CD4-positive, alpha-beta T cell (primary cell): ENCODE data around the gene TMTC3. TPM values are rescaled to one million over a fixed set of nuclear protein-coding genes. Genes with fewer than 3 reads are reported as not detected.

Experiments used
- ATAC-seq: fragments of 200-7000 bp; cut with Tn5 transposase; one replicate; pipeline ENCODE4 v1.10.0; 2022; ENCODE audit warnings: mild to moderate bottlenecking; ENCODE audit not compliant: poor library complexity
- CTCF ChIA-PET: fragments of 350-600 bp; sonication (Branson Sonifier 250); formaldehyde crosslinking; loops from one replicate; lab custom pipeline; 2021; ENCODE audit warnings: antibody characterized with exemption, inconsistent platforms; lab: Charles Lee
- POLR2A ChIA-PET: fragments of 350-600 bp; sonication (Branson Sonifier 250); formaldehyde crosslinking; loops from one replicate; lab custom pipeline; 2021; ENCODE audit warnings: antibody characterized with exemption, inconsistent platforms; lab: Charles Lee
- DNase-seq, 14 experiments: peaks; one replicate each; pipeline ENCODE4 v3.0.0-alpha.2; 2013 to 2020; ENCODE audit warnings: mixed read lengths in 2 of 14
- H3K27ac ChIP-seq, 2 donors: one replicate each; pipeline versions ENCODE4 v1.5.1 to v1.7.0; 2013; ENCODE audit warnings: low read length in 2 of 2, low read depth in 1 of 2, mild to moderate bottlenecking in 1 of 2
- H3K27me3 ChIP-seq, 2 experiments: 1 replicate in 1 of 2; 2 replicates in 1 of 2; pipeline versions ENCODE4 v1.6.1 to v1.7.0; 2013; ENCODE audit warnings: low read length in 2 of 2, control low read depth in 1 of 2, mild to moderate bottlenecking in 1 of 2, moderate library complexity in 1 of 2; ENCODE audit not compliant: insufficient read depth in 2 of 2, control insufficient read depth in 1 of 2
- H3K36me3 ChIP-seq: one replicate; pipeline ENCODE4 v1.6.1; 2013; ENCODE audit warnings: low read length, control low read depth; ENCODE audit not compliant: insufficient read depth
- H3K4me1 ChIP-seq: one replicate; pipeline ENCODE4 v1.6.1; 2013; ENCODE audit warnings: low read length, control low read depth; ENCODE audit not compliant: insufficient read depth
- H3K4me3 ChIP-seq: one replicate; pipeline ENCODE4 v1.5.1; 2013; ENCODE audit warnings: mild to moderate bottlenecking, low read length, moderate library complexity
- H3K9me3 ChIP-seq, 2 experiments: 1 replicate in 1 of 2; 2 replicates in 1 of 2; pipeline versions ENCODE4 v1.6.1 to v1.7.0; 2013; ENCODE audit warnings: low read length in 2 of 2, mild to moderate bottlenecking in 2 of 2, control low read depth in 1 of 2, moderate library complexity in 1 of 2; ENCODE audit not compliant: control insufficient read depth in 1 of 2, insufficient read depth in 1 of 2
- H3K27ac Mint-ChIP-seq: one replicate; pipeline ENCODE4 v1.8.0; 2020; ENCODE audit warnings: mixed read lengths
- H3K27me3 Mint-ChIP-seq: one replicate; pipeline ENCODE4 v1.8.0; 2021; ENCODE audit warnings: mixed read lengths
- H3K36me3 Mint-ChIP-seq: one replicate; pipeline ENCODE4 v1.8.0; 2021; ENCODE audit warnings: low read depth, mixed read lengths
- H3K4me1 Mint-ChIP-seq: one replicate; pipeline ENCODE4 v1.8.0; 2021; ENCODE audit warnings: low read depth, mixed read lengths
- H3K4me3 Mint-ChIP-seq: one replicate; pipeline ENCODE4 v1.8.0; 2020; ENCODE audit warnings: mild to moderate bottlenecking, mixed read lengths
- H3K9me3 Mint-ChIP-seq: one replicate; pipeline ENCODE4 v1.8.0; 2020; ENCODE audit warnings: mixed read lengths
- CTCF ChIP-seq: fragments of 200-600 bp; IDR thresholded peaks from one replicate; pipeline ENCODE4 v1.8.0; 2022; ENCODE audit warnings: antibody characterized with exemption, mild to moderate bottlenecking
- intact Hi-C, 2 experiments: fragments of 100-400 bp; cut with DNase I in 1 of 2; cut with micrococcal nuclease in 1 of 2; formaldehyde crosslinking; loops; one replicate each; pipeline versions ENCODE4 v1.15.1 to v1.9.0; 2023 to 2025; cut with DNase I, micrococcal nuclease
- total RNA-seq, 174 experiments: library from RNA in 2 of 174; stranded (reverse) in 2 of 174; gene quantifications; one replicate each; pipeline ENCODE4 v1.2.3 and lab custom pipeline; 2021 to 2026

Gene TMTC3
- total RNA-seq, 2 experiments from 2014 or later, result 5.1 to 6.1 TPM

GRCh38 chr12:88225776-88226175, 83.7 kb downstream of the TMTC3 start:
- H3K36me3 ChIP-seq, result no peaks in the 10 kb centered on the region
- ATAC-seq, result no peak
- no peaks in the 10 kb centered on the region for H3K4me1 ChIP-seq
- TF ChIP-seq CTCF, result no peak
- Mint-ChIP-seq H3K4me1 (no peaks in the 10 kb centered on the region), H3K36me3 (no peaks in the 10 kb centered on the region), H3K27ac (no peak overlapping the region), H3K4me3 (no peak overlapping the region), H3K9me3 (peaks cover 9% of the 10 kb centered on the region), H3K27me3 (no peaks in the 10 kb centered on the region)
- CTCF ChIA-PET, result no interaction called here
- H3K27ac ChIP-seq, result no peak overlapping the region
- POLR2A ChIA-PET, result no interaction called here
- no peaks in the 10 kb centered on the region for H3K27me3 ChIP-seq
- no peak for DNase-seq
- no peaks in the 10 kb centered on the region for H3K9me3 ChIP-seq
- H3K4me3 ChIP-seq, result no peak overlapping the region
- intact Hi-C loops, result no loop called here

GRCh38 chr12:88227263-88227662, 85.2 kb downstream of the TMTC3 start:
- intact Hi-C loops, result no loop called here
- Mint-ChIP-seq H3K4me1 (no peaks in the 10 kb centered on the region), H3K36me3 (no peaks in the 10 kb centered on the region), H3K27me3 (no peaks in the 10 kb centered on the region), H3K27ac (no peak overlapping the region), H3K9me3 (no peaks in the 10 kb centered on the region), H3K4me3 (no peak overlapping the region)
- H3K9me3 ChIP-seq, result no peaks in the 10 kb centered on the region
- H3K4me1 ChIP-seq, result no peaks in the 10 kb centered on the region
- H3K27me3 ChIP-seq, result no peaks in the 10 kb centered on the region
- H3K4me3 ChIP-seq, result no peak overlapping the region
- POLR2A ChIA-PET, result no interaction called here
- no peak overlapping the region for H3K27ac ChIP-seq
- H3K36me3 ChIP-seq, result no peaks in the 10 kb centered on the region
- no peak for TF ChIP-seq CTCF
- ATAC-seq, result no peak
- CTCF ChIA-PET, result no interaction called here
- peak in 1 of 14 experiments; percentile 23 for DNase-seq

- no peaks in the 10 kb centered on the region for H3K27me3 Mint-ChIP-seq
- Histone ChIP-seq H3K4me3 (no peak overlapping the region), H3K4me1 (no peaks in the 10 kb centered on the region), H3K27me3 (no peaks in the 10 kb centered on the region), H3K27ac (no peak overlapping the region), H3K36me3 (no peaks in the 10 kb centered on the region), H3K9me3 (no peaks in the 10 kb centered on the region)
- no peak overlapping the region for H3K4me3 Mint-ChIP-seq
- DNase-seq, result no peak
- intact Hi-C loops, result no loop called here
- H3K4me1 Mint-ChIP-seq, result no peaks in the 10 kb centered on the region
- ATAC-seq, result no peak
- H3K27ac Mint-ChIP-seq, result no peak overlapping the region
- ChIA-PET POLR2A (no interaction called here), CTCF (no interaction called here)
- no peak for TF ChIP-seq CTCF
- H3K9me3 Mint-ChIP-seq, result no peaks in the 10 kb centered on the region
- no peaks in the 10 kb centered on the region for H3K36me3 Mint-ChIP-seq
Observed at GRCh38 chr12:88227871-88228270, 85.8 kb downstream of the TMTC3 start.
